Epithelial cell of esophagus (primary cell): ENCODE results near the gene OR52K2.
A peak's percentile ranks its signal among the peaks of the same experiment; 100 is the strongest.

ENCODE experiments used
- DNase-seq: peaks from one replicate; pipeline ENCODE4 v3.0.0; 2010; ENCODE audit warnings: low read depth
- H3K4me3 ChIP-seq: 2 replicates; pipeline ENCODE4 v1.5.1; 2011; ENCODE audit warnings: mild to moderate bottlenecking, low read length, control low read depth
- TF ChIP-seq, protein P1 (sequence below): IDR thresholded peaks from 2 replicates; pipeline ENCODE4 v1.5.1; 2011; ENCODE audit warnings: low read depth, mild to moderate bottlenecking, low read length, control low read depth, inconsistent platforms; ENCODE audit not compliant: insufficient read depth; ENCODE audit errors: missing control alignments

Gene OR52K2

DNA sequence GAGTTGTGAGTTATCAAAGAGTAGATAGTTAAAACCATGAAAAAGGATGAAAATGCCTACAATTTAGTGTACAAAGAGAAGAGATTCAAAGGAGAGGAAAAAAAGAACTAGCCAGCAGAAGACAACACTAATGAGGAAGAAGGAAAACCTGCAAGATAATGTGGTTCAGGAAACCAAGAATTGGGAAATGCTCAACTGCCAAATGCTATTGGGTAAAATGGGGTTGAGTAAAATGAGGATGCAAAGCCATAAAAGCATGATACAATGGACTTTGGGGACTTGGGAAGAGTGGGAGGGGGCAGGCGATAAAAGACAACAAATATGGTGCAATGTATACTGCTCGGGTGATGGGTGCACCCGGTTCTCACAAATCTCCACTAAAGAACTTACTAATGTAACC, 7.6 kb upstream of the OR52K2 start:
- no peak overlapping the region for H3K4me3 ChIP-seq
- no peak for DNase-seq
- TF ChIP-seq, protein P1, sequence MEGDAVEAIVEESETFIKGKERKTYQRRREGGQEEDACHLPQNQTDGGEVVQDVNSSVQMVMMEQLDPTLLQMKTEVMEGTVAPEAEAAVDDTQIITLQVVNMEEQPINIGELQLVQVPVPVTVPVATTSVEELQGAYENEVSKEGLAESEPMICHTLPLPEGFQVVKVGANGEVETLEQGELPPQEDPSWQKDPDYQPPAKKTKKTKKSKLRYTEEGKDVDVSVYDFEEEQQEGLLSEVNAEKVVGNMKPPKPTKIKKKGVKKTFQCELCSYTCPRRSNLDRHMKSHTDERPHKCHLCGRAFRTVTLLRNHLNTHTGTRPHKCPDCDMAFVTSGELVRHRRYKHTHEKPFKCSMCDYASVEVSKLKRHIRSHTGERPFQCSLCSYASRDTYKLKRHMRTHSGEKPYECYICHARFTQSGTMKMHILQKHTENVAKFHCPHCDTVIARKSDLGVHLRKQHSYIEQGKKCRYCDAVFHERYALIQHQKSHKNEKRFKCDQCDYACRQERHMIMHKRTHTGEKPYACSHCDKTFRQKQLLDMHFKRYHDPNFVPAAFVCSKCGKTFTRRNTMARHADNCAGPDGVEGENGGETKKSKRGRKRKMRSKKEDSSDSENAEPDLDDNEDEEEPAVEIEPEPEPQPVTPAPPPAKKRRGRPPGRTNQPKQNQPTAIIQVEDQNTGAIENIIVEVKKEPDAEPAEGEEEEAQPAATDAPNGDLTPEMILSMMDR = no peak

DNA sequence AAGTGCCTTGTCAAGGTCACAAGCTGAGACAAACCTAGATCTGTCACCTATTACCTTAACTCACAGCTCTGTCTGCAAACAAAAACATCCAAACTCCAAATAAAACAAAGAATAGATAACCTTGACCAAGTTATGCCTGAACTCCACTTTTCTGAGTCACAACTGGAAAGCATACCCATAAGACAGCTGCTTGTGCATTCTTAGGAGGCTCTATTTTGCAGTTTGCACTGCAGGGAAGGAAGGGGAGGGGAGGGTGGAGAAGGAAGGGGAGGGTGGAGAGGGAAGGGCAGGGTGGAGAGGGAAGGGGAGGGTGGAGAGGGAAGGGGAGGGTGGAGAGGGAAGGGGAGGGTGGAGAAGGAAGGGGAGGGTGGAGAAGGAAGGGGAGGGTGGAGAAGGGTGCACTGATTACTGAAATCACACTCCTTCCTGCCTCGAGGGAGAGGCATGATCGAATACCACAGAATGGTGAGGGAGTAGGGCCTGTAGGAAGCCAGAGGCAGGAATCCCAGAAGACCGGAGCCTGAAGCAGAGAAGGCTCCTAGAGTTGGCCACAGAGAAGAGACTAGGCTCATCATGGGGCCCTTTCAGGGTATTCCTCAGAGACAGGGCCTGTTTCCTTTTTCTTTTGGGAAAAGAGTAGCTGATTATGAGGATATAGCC, 5.7 kb upstream of the OR52K2 start:
- DNase-seq = no peak
- H3K4me3 ChIP-seq = no peak overlapping the region
- TF ChIP-seq, protein P1 = no peak

DNA sequence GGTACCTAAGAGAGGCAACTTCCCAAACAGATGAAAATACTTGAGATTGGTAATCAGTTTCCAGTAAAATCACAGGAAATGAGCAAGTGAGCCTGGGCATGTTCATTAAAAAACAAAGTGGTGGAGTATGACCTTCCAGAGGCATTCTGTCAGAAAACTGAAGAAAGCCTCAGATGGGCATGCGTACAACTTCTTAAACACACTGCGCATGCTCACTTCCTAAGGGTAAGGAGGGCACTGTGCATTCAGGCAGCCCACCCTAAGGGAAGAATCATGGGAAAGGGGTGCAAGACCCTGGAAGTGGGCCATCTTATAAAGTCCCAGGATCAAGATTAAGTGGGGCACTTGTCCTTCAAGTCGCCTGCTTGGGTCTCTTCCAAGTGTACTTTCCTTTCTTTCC, 4.0 kb downstream of the OR52K2 start:
- TF ChIP-seq, protein P1 = no peak
- no peak for DNase-seq
- H3K4me3 ChIP-seq = no peak overlapping the region

DNA sequence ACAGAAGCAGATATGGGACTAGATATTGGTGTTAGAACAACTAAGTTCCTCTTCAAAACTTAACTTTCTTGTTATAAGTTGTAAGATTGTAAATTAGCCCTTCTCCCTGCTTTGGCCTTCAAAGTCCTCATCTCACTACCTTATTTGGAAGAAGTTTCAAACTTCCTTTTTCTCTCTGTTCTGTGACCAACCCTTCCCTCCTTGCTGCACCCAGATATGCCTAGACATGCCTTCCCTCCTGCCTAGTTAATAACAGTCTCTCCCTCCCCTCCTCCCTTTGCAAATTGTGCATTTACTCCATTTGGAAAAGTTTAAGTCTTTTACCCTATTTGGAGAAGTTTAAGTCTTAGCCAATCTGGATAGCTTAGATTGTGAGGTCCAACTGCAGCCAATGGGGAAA, 4.9 kb downstream of the OR52K2 start:
- DNase-seq = peak; percentile 64
- no peak overlapping the region for H3K4me3 ChIP-seq
- TF ChIP-seq, protein P1 = no peak

DNA sequence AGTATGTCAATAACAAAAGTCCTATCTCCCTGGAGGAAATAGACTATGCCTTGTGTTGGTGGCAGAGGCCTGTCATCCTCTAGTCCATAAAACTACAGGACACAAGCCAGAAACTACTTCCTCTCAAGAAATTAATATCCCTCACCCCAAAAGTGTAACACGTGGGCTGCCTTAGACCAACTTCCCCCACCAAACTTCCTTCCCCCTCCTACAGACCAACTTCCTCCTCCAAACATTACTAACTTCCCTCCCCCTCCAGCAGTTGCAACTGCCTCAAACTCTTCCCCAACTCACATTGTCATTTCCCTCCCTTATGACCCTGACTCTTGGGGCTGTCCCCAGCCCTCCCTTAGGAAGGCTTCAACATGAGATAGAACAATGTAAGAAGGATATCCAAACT, 6.3 kb downstream of the OR52K2 start:
- H3K4me3 ChIP-seq = no peak overlapping the region
- TF ChIP-seq, protein P1 = no peak
- DNase-seq = no peak

DNA sequence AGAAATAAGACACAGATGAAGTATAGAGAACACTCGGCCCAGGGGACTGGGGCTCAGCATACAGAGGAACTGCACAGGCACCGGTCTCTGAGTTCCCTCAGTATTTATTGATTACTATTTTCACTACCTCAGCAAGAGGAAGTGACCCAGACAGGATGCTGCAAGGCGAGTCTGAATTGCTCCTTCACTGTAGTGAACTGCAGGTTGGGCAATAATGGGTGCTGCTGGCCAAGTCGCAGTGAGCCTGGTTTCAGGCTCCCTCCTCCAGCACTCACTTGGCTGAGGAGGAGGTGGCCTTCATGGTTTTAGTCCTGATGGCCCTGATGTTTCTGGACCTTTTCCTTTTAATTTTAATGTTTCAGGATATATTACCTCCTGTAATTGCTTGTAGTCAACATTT, 10.4 kb downstream of the OR52K2 start:
- TF ChIP-seq, protein P1 = no peak
- DNase-seq = peak; percentile 59
- H3K4me3 ChIP-seq = no peak overlapping the region

DNA sequence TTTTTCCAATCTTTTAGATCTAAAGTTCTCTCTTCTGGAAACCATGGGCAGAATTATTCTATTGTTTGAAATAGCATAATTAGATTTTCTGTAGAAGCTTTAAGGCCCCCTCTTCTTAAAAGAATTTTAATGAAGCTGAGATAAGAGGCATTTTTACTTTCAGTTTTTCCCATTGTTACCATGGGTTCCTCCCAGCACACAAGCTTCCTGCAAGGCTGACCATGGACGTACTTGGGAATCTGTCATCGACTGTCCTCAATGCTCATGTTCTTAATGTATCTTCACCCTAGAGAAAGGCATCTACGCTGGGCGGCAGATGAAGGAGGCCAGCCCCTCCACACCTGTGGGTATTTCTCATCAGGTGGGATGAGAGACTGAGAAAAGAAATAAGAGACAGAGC, 11.1 kb downstream of the OR52K2 start:
- TF ChIP-seq, protein P1 = no peak
- no peak overlapping the region for H3K4me3 ChIP-seq
- DNase-seq = no peak
